Skin epidermis (tissue), 12 donors: ENCODE results near the gene IL1RAPL2.
A peak's percentile ranks its signal among the peaks of the same experiment; 100 is the strongest.
"Not testable (repeated sequence)": the region's sequence is repeated elsewhere in the genome, so short reads cannot be mapped to it uniquely, and the experiment has no call there.

Source experiments
- H3K27ac ChIP-seq, 21 experiments: fragments of 200-600 bp; sonication (generic) in 11 of 21; one replicate each; pipeline ENCODE4 v1.5.0; 2020; ENCODE audit warnings: mild to moderate bottlenecking in 3 of 21, inconsistent platforms in 2 of 21, moderate library complexity in 2 of 21
- H3K4me3 ChIP-seq, 7 experiments: fragments of 200-600 bp; sonication (generic) in 2 of 7; one replicate each; pipeline ENCODE4 v1.5.0; 2020; ENCODE audit warnings: inconsistent platforms in 2 of 7, mild to moderate bottlenecking in 2 of 7, moderate library complexity in 1 of 7

The IL1RAPL2 gene

DNA sequence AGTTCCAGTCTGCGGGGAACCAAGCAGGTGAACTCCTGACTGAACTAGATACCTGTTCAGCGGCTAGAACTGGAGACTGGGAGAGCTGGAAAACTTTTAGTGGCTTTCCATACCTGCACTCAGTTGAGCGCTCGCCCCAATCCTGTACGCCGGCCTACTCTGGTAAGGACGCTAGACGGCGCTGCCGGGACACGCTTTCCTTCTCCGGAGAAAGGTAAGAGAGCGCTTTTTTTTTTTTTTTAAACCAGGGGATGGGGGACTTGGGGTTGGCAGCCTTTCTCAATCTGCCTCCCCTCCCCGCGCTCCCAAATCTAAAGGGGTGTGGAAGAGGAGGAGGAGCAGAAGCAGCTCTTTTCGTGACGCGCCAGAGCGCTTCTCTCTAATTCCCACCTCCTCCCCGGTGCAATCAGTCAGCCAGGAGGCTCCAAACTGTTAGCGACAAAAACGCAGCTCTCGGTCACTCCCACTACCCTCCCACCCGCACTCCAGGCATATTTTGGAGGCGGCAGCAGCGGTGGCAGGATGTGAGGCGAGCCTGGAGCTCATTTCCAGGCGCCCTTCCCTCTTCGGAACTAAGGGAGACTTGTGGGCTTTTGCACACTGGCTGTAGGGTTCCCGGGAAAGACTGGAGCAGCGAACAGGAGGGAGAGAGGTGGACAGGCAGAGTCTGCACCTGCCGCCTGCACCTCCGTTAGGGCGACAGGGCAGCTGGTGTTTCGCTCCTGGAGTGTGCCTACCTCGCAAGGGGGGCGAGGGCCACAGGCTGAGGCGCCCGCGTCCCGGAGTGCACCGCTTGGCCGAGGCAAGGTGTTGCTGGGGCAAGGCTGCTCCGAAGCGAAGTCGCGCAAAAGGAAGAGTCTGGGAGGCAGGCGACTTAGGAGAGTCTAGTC, at the start of gene IL1RAPL2:
IL1RAPL2 (plus strand) TSS at position 409 of the 890 bp plus-strand sequence.
- H3K4me3 ChIP-seq, result peak within 1 kb of the TSS in 3 of 7 experiments; percentile 3 to 21 (median 15)
- no peak within 1 kb of the TSS for H3K27ac ChIP-seq

GRCh38 chrX:104522386-104522785, 43.6 kb upstream of the IL1RAPL2 start:
- Histone ChIP-seq H3K4me3 (no peak overlapping the region), H3K27ac (no peak overlapping the region)

GRCh38 chrX:104523858-104524257, 42.1 kb upstream of the IL1RAPL2 start:
- H3K27ac ChIP-seq, result no peak overlapping the region
- no peak overlapping the region for H3K4me3 ChIP-seq

DNA sequence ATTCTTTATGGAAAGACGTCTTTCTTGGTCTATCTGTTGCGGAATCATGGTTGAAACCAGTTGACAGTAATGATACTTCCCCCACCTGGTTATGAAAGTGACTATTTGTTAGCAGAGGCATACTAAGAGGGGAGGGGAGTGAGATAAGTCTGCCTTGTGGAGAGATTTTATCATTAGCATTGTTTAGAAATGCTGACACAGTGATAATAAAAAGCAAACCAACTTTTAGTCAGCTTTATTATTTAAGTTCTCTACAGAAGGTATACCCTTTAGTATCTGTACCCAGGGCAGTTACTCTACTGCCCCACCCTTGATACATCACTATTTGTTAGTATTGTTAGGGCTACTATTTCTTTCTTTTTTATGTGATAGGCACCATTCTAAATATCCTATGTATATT, 26.9 kb upstream of the IL1RAPL2 start:
- Histone ChIP-seq H3K4me3 (no peak overlapping the region), H3K27ac (no peak overlapping the region)

DNA sequence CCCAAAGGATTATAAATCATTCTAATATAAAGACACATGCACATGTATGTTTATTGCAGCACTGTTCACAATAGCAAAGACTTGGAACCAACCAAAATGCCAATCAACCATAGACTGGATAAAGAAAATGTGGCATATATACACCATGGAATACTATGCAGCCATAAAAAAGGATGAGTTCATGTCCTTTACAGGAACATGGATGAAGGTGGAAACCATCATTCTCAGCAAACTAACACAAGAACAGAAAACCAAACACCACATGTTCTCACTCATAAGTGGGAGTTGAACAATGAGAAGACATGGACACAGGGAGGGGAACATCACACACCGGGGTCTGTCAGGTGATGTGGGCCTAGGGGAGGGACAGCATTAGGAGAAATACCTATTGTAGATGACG, 23.6 kb upstream of the IL1RAPL2 start:
- not testable (repeated sequence) for H3K4me3 ChIP-seq, H3K27ac ChIP-seq

DNA sequence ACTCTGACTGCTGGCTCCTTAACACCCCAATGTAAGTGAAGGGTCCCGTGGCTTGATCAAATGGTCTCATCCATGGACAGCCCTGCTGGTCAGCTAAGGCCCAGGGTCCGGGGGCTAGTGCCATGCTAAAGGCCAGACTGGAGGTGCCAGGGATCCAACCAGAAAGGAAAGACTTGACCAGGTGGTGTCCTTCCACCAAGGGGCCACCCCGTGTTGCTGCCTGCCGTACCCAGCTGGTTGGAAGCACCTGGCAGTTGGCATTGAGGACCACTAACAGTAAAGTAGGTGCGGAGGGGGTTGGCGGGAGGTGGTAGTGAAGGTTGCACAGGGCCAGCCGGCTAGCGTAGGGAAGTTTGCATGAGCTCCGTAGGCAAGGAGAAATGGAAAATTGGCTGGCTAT, 1.7 kb upstream of the IL1RAPL2 start:
- no peak overlapping the region for H3K4me3 ChIP-seq
- no peak overlapping the region for H3K27ac ChIP-seq

- Histone ChIP-seq H3K27ac (no peak overlapping the region), H3K4me3 (no peak overlapping the region)
Measured at GRCh38 chrX:104564921-104565703, 887 bp upstream of the IL1RAPL2 start.

- peak overlapping the region in 1 of 7 experiments; percentile 3 for H3K4me3 ChIP-seq
- H3K27ac ChIP-seq, result no peak overlapping the region
Measured at GRCh38 chrX:104566681-104567501, 892 bp downstream of the IL1RAPL2 start.

DNA sequence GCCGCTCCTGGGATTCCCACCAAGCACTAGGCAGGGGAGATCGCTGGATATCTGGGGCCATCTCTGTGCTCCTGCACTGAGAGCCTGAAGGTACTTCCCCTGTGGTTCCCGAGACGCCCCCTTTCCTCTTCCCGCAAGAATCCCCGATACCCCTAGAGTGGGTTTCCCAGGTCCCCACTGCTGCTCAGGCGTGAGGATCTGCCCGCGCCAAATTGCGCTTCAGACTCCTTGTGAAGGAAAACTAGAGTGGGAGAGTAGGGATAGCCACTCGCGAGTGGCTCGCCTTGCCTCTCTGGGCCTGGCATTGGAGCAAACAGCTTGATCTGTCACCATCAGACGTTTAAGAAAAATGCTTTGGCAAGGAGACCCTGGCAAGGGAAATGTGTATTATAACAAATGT, 1.5 kb downstream of the IL1RAPL2 start:
- Histone ChIP-seq H3K4me3 (no peak overlapping the region), H3K27ac (no peak overlapping the region)

DNA sequence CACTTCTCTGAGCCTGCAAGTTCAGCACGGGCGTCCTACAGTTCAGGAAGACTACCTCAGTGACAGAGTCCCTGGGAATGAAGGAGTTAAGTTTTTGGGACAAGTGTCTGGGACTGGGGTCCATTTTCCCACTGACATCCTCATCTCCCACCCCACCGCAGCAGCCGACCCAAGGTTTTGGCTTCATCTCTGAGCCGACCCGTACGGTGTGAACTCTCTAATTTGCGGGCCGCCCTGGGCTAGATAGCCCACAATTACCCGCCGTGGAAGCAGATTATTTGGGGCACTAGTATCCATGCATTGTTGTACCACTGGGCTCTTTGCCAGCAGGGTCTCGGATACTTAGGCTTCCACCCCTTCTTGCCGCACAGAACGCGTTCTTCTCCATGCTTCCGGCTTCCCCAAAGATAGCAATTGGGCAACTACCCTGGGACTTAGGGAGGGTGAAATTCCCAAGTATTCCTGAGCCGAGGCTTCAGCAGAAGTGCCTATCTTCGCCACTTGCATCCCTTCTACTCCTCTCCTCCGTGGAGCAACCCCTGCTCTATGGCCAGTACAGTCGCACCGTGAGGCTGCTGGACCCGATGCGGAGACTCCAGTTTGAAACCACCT, 2.4 kb downstream of the IL1RAPL2 start:
- Histone ChIP-seq H3K4me3 (no peak overlapping the region), H3K27ac (no peak overlapping the region)

- Histone ChIP-seq H3K4me3 (no peak overlapping the region), H3K27ac (no peak overlapping the region)
Measured at GRCh38 chrX:104618106-104618895, 52.3 kb downstream of the IL1RAPL2 start.

DNA sequence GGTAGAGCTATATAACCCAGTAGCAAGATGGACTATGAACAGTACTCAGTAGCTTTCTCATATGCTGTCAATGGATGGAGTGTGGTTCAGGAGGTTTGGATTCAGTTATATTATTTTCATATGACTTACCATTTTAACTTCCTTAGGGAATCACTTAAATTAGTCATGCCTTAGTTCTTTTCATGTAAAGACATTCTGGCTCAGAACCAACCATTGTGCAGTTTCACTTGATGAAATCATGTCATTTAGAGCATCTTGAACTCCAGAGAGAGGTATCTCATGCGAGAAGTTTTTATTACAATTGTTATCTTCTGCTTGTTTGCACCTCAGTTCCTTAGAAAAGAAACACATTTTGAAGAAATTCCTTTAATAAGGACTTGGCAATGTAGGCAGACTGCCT, 55.8 kb downstream of the IL1RAPL2 start:
- no peak overlapping the region for H3K27ac ChIP-seq
- H3K4me3 ChIP-seq, result no peak overlapping the region

- no peak overlapping the region for H3K4me3 ChIP-seq
Measured at GRCh38 chrX:104641176-104641575, 75.2 kb downstream of the IL1RAPL2 start.

DNA sequence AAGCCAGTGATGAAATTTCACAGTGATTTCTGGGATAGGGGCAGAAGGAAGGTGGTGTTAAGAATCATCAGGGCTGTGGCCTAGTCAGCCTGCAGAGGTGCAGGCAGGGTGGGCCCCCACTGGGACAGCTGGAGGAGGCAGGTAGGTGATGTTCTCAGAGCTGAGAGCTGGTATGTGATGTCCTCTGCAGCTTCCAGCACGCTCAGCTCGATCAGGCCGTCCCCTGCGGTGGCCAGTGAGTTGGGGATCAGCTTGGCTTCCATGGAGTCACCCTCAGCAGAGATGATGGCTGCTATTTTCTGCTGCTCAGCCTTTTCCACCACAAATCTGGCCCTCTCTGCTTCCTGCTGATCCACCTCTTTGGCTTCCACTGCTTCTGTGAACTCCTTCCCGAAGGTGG, 81.1 kb downstream of the IL1RAPL2 start:
- no peak overlapping the region for H3K27ac ChIP-seq
- no peak overlapping the region for H3K4me3 ChIP-seq

More at GRCh38 chrX:104641176-104641575, 75.2 kb downstream of the IL1RAPL2 start:
- no peak overlapping the region for H3K27ac ChIP-seq

DNA sequence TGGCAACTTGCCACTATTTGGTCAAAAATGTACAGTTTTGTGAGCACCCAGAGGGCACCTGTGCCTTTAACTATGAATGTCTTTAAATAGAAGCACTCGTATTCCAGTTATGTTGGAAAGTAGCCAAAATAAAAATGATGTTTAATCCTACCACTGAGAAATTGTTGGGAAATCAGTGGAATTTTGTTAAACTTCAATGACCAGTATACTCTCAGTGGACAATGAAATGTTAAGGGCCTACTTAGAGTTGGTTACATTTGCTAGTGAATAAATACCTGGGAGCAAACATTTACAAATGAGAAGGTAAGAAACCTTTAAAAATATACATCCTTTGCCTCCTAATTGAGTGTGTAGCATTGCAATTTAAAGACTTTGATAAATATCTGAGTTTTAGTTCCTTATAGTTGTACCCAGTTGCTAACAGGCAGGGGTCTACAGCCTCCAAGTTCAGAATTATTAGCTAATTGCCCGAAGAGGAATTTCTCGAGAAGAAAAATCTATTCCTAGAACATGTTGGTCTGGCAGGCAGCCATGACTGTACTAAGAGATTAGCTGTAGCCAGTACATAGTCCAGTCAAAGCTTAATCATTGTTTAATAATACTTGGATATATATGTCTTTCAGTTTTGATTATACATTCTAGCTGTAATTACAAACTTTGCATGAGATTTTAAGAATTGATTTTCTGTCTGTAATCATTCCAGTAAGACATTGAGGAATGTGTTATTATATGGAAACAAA, 93.2 kb downstream of the IL1RAPL2 start:
- H3K27ac ChIP-seq, result no peak overlapping the region
- no peak overlapping the region for H3K4me3 ChIP-seq

DNA sequence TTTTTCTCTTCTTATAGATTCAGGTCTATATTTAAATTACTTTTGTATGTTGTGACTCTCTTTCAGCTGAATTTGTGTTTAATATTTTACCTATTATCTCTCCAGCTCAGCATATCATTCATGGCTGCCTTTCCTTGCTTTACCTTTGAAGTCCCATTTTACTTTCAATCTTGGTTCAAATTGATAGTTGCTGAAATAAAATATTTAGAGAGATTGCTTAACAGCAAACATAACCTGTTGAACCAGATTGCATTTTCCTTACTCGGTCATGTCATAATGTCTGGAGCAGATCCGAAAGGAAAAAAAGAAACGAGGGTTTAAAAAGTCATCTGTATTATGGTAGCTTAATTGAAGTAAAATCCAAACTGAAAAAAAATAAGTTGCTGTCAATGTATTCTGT, 94.1 kb downstream of the IL1RAPL2 start:
- H3K4me3 ChIP-seq, result no peak overlapping the region
- no peak overlapping the region for H3K27ac ChIP-seq

DNA sequence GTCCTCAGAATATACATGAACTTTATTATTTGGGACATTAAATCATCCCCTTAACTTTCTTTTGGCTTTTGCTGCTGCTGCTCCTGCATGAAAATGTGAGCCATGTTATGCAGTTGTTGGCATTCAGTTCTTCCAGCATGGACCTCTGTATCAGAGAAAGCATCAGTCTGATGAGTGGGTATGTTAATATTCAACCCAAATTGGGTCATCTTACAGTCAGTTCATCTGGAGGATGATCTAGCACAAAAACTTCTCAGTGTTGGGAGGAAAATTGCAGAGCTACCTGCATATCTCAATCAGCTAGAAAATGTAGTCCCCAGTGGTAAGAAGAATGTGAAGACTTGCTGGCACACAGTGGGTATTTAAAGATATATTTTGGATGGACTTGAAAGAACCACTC, 96.7 kb downstream of the IL1RAPL2 start:
- Histone ChIP-seq H3K27ac (no peak overlapping the region), H3K4me3 (no peak overlapping the region)

DNA sequence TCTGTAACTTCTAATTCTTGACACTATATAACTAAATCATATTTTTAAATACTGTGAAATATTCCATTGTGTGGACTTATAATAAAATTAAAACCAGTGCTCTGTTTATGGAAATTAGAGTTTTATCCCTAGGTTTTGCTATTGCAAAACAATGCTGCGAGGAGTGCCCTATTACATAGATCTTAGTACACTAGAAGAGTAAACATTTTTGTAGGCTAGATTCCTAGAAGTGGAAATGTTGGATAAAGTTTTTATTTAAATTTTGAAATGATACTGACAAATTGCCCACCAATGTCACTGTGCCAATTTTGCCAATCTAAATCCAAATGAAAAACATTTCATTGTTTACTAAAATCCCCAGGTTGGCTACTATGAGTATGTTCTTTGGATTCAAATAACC, 99.7 kb downstream of the IL1RAPL2 start:
- Histone ChIP-seq H3K27ac (no peak overlapping the region), H3K4me3 (no peak overlapping the region)
